ENCODE results near the gene MIAT. TPM values are rescaled to one million over a fixed set of nuclear protein-coding genes. Genes with fewer than 3 reads are reported as not detected.

The MIAT gene
- polyA plus RNA-seq, 3 donors from 2014 or later: 2.2 TPM; not detected in 2

GRCh38 chr22:26643418-26644100 lies 13.8 kb upstream of the MIAT start:
- peak overlapping the region; percentile 73 to 89 (median 81) for H3K4me3 Mint-ChIP-seq
- H3K36me3 Mint-ChIP-seq: no peaks in the 10 kb centered on the region
- H3K27me3 Mint-ChIP-seq (ENCODE audit: low read depth in 3 of 3): peaks cover 6 to 18% (median 17%) of the 10 kb centered on the region in 3 donors
- peak; percentile 60 to 68 (median 67) for DNase-seq
- no peaks in the 10 kb centered on the region for H3K9me3 Mint-ChIP-seq
- peaks cover 84 to 90% of the 10 kb centered on the region in 2 donors for H3K4me1 Mint-ChIP-seq
- H3K27ac Mint-ChIP-seq: peak overlapping the region; percentile 96 to 99 (median 98)

- Mint-ChIP-seq H3K27ac (peak overlapping the region in 5 of 6 donors; percentile 35 to 86 (median 63)), H3K27me3 (ENCODE audit: low read depth in 3 of 3) (peaks cover 9 to 22% (median 21%) of the 10 kb centered on the region in 3 donors), H3K4me3 (peak overlapping the region in 1 of 5 donors; percentile 7), H3K36me3 (no peaks in the 10 kb centered on the region), H3K4me1 (peaks cover 88 to 93% of the 10 kb centered on the region in 2 donors), H3K9me3 (no peaks in the 10 kb centered on the region)
- DNase-seq: no peak
Observed at GRCh38 chr22:26646158-26646557, 11.2 kb upstream of the MIAT start.

DNA sequence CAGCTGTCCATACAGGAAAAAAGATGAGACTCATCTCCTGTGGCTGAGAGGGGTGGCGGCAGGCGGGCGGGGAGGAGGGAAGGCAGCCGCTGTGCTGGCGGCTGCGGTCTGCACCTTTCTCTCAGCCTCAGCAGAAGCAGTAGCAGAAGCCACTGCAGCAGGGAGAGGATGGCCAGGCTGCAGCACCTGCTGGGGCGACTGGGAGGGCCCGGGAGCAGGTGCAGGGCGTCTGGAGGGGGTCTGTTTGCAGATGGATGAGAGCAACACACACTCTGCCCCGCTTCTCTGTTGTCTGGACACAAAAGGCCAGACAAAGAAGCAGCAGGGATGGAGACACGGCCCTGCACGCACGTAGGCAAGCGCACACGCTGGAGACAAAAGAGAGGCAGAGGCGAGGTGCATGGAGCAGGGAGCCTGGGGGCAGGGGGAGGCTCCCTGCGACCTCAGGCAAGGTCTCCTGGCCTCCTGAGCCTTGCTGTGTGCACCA lies 9.3 kb upstream of the MIAT start:
- Mint-ChIP-seq H3K36me3 (no peaks in the 10 kb centered on the region), H3K9me3 (no peaks in the 10 kb centered on the region), H3K4me3 (peak overlapping the region; percentile 46 to 64 (median 61)), H3K27ac (peak overlapping the region; percentile 46 to 81 (median 74)), H3K27me3 (ENCODE audit: low read depth in 3 of 3) (peaks cover 4 to 11% (median 9%) of the 10 kb centered on the region in 3 donors), H3K4me1 (peaks cover 69 to 74% of the 10 kb centered on the region in 2 donors)
- peak; percentile 46 to 57 (median 53) for DNase-seq

GRCh38 chr22:26648528-26649388 lies 8.6 kb upstream of the MIAT start:
- peak; percentile 45 to 55 (median 52) for DNase-seq

GRCh38 chr22:26650722-26651421 lies 6.5 kb upstream of the MIAT start:
- no peak overlapping the region for H3K27ac Mint-ChIP-seq
- peaks cover 3 to 12% (median 9%) of the 10 kb centered on the region in 3 donors for H3K27me3 Mint-ChIP-seq (ENCODE audit: low read depth in 3 of 3)
- no peak overlapping the region for H3K4me3 Mint-ChIP-seq
- no peaks in the 10 kb centered on the region for H3K9me3 Mint-ChIP-seq
- DNase-seq: no peak
- peaks cover 41 to 46% of the 10 kb centered on the region in 2 donors for H3K4me1 Mint-ChIP-seq
- H3K36me3 Mint-ChIP-seq: no peaks in the 10 kb centered on the region

More at GRCh38 chr22:26648528-26649388, 8.6 kb upstream of the MIAT start:
- H3K36me3 Mint-ChIP-seq: no peaks in the 10 kb centered on the region
- peaks cover 62 to 67% of the 10 kb centered on the region in 2 donors for H3K4me1 Mint-ChIP-seq
- H3K27ac Mint-ChIP-seq: peak overlapping the region; percentile 46 to 81 (median 77)
- no peaks in the 10 kb centered on the region for H3K9me3 Mint-ChIP-seq
- peaks cover 3 to 11% (median 9%) of the 10 kb centered on the region in 3 donors for H3K27me3 Mint-ChIP-seq (ENCODE audit: low read depth in 3 of 3)
- H3K4me3 Mint-ChIP-seq: peak overlapping the region; percentile 46 to 64 (median 61)

- H3K9me3 Mint-ChIP-seq: no peaks in the 10 kb centered on the region
- no peaks in the 10 kb centered on the region for H3K36me3 Mint-ChIP-seq
- H3K27ac Mint-ChIP-seq: no peak overlapping the region
- H3K27me3 Mint-ChIP-seq (ENCODE audit: low read depth in 3 of 3): peaks cover 3 to 10% (median 5%) of the 10 kb centered on the region in 3 donors
- H3K4me3 Mint-ChIP-seq: no peak overlapping the region
- peaks cover 31 to 37% of the 10 kb centered on the region in 2 donors for H3K4me1 Mint-ChIP-seq
- no peak for DNase-seq
Observed at GRCh38 chr22:26651815-26652214, 5.6 kb upstream of the MIAT start.

GRCh38 chr22:26658161-26658560 lies 773 bp downstream of the MIAT start:
- no peak for DNase-seq
- peaks cover 22 to 36% of the 10 kb centered on the region in 2 donors for H3K4me1 Mint-ChIP-seq

DNA sequence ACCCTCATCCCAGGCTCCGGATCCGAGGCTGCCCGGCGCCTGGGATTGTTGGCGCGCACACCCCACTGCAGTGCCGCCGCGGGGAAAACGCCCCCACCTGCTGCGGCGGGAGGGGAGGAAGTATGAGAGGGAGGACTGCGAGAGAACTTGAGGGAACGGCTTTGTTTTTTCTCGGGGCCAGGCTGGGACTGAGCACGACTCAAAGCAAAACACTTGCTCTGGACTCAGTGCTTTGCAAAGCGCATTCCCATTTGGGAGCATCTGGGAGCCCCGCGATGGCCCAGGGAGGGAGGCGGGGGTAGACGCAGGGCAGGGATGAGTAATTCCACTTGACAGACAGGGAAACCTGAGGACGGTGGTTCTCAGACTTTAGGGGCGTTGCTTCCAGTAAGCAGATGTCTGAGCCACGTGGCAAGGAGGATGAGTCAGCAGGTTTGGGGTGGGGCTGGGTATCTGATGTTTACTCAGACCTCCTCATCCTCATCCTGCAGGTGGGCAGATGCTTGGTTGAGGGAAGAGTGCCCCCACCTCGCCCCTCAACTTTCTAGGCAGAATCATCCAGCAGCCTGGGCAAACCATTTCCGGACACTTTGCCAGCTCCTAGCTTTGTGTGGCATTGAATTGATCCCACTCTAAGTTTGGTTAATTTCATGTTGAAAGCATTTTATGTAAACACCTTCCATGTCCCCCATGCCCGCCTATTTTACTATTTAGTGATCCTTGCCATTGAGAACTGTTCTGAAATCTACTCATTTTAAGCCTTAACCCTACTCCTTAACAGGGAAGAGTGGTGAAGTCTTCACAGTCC lies 1.5 kb downstream of the MIAT start:
- peaks cover 0 to 3% (median 2%) of the 10 kb centered on the region in 3 donors for H3K27me3 Mint-ChIP-seq (ENCODE audit: low read depth in 3 of 3)
- no peaks in the 10 kb centered on the region for H3K36me3 Mint-ChIP-seq
- H3K27ac Mint-ChIP-seq: peak overlapping the region; percentile 29 to 93 (median 84)
- DNase-seq: peak; percentile 39 to 54 (median 46)
- H3K4me3 Mint-ChIP-seq: peak overlapping the region; percentile 86 to 94 (median 89)
- H3K4me1 Mint-ChIP-seq: peaks cover 22 to 40% of the 10 kb centered on the region in 2 donors
- no peaks in the 10 kb centered on the region for H3K9me3 Mint-ChIP-seq

More at GRCh38 chr22:26658161-26658560, 773 bp downstream of the MIAT start:
- Mint-ChIP-seq H3K4me3 (peak overlapping the region; percentile 86 to 94 (median 89)), H3K27me3 (ENCODE audit: low read depth in 3 of 3) (peaks cover 0 to 3% (median 2%) of the 10 kb centered on the region in 3 donors), H3K27ac (peak overlapping the region; percentile 65 to 90 (median 78)), H3K9me3 (no peaks in the 10 kb centered on the region), H3K36me3 (no peaks in the 10 kb centered on the region)

GRCh38 chr22:26660356-26660755 lies 3.0 kb downstream of the MIAT start:
- Mint-ChIP-seq H3K27me3 (ENCODE audit: low read depth in 3 of 3) (peaks cover 0 to 2% (median 0%) of the 10 kb centered on the region in 3 donors), H3K9me3 (no peaks in the 10 kb centered on the region), H3K4me1 (peaks cover 36 to 55% of the 10 kb centered on the region in 2 donors), H3K4me3 (no peak overlapping the region), H3K36me3 (no peaks in the 10 kb centered on the region), H3K27ac (peak overlapping the region in 2 of 6 donors; percentile 16 to 75)
- no peak for DNase-seq

- Mint-ChIP-seq H3K4me1 (peaks cover 42 to 62% of the 10 kb centered on the region in 2 donors), H3K27me3 (ENCODE audit: low read depth in 3 of 3) (peaks cover 0 to 2% (median 0%) of the 10 kb centered on the region in 3 donors), H3K9me3 (no peaks in the 10 kb centered on the region), H3K27ac (peak overlapping the region in 3 of 6 donors; percentile 22 to 75 (median 34)), H3K4me3 (no peak overlapping the region), H3K36me3 (no peaks in the 10 kb centered on the region)
- DNase-seq: no peak
Observed at GRCh38 chr22:26660961-26661578, 3.7 kb downstream of the MIAT start.

DNA sequence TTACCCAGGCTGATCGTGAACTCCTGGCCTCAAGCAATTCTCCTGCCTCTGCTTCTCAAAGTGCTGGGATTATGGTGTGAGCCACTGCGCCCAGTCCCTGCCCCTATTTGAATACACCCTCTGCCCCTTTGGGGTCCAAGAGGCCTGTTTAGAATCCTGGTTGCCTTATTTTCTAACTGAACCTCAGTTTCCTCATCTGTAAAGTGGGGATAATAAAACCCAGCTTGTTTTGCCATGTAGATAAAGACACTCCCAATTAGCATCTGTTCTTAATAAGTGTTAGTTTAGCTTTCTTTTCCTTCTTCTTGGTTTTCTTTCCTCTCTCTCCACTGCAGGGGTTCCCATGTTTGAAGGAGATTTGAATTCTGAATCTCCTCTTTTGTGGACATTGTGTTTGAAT lies 4.8 kb downstream of the MIAT start:
- H3K27ac Mint-ChIP-seq: peak overlapping the region in 2 of 6 donors; percentile 14 to 48
- peaks cover 0 to 2% (median 0%) of the 10 kb centered on the region in 3 donors for H3K27me3 Mint-ChIP-seq (ENCODE audit: low read depth in 3 of 3)
- no peak for DNase-seq
- H3K9me3 Mint-ChIP-seq: no peaks in the 10 kb centered on the region
- peaks cover 41 to 64% of the 10 kb centered on the region in 2 donors for H3K4me1 Mint-ChIP-seq
- H3K4me3 Mint-ChIP-seq: no peak overlapping the region
- H3K36me3 Mint-ChIP-seq: no peaks in the 10 kb centered on the region

GRCh38 chr22:26663374-26663923 lies 6.1 kb downstream of the MIAT start:
- Mint-ChIP-seq H3K9me3 (no peaks in the 10 kb centered on the region), H3K4me3 (peak overlapping the region in 1 of 5 donors; percentile 57), H3K36me3 (no peaks in the 10 kb centered on the region), H3K4me1 (peaks cover 33 to 57% of the 10 kb centered on the region in 2 donors), H3K27me3 (ENCODE audit: low read depth in 3 of 3) (peaks cover 0 to 2% (median 1%) of the 10 kb centered on the region in 3 donors), H3K27ac (peak overlapping the region in 3 of 6 donors; percentile 37 to 67 (median 56))
- DNase-seq: no peak

All from immature natural killer cell (primary cell).